Chondrocyte (in vitro differentiated cells): ENCODE data around the gene KREMEN1. TPM values are rescaled to one million over a fixed set of nuclear protein-coding genes. Genes with fewer than 3 reads are reported as not detected.

Experiments used
- DNase-seq: peaks from one replicate; pipeline ENCODE4 v3.0.0; 2021; ENCODE audit warnings: mixed read lengths, low spot score
- H3K27ac Mint-ChIP-seq: one replicate; pipeline ENCODE4 v1.8.0; 2021; ENCODE audit warnings: mild to moderate bottlenecking, moderate library complexity, mixed read lengths; ENCODE audit not compliant: unreplicated experiment
- H3K27me3 Mint-ChIP-seq: 2 replicates; pipeline ENCODE4 v1.8.0; 2021; ENCODE audit warnings: low read depth, mixed read lengths
- H3K36me3 Mint-ChIP-seq: 2 replicates; pipeline ENCODE4 v1.8.0; 2021; ENCODE audit warnings: low read depth, mixed read lengths
- H3K4me1 Mint-ChIP-seq: 2 replicates; pipeline ENCODE4 v1.8.0; 2021; ENCODE audit warnings: low read depth, mild to moderate bottlenecking, mixed read lengths
- H3K4me3 Mint-ChIP-seq: one replicate; pipeline ENCODE4 v1.8.0; 2021; ENCODE audit warnings: mild to moderate bottlenecking, moderate library complexity, mixed read lengths; ENCODE audit not compliant: unreplicated experiment
- H3K9me3 Mint-ChIP-seq: 2 replicates; pipeline ENCODE4 v1.8.0; 2021; ENCODE audit warnings: low read depth, mixed read lengths
- total RNA-seq: library from RNA; stranded (reverse); gene quantifications from 3 replicates; pipeline ENCODE4 v1.2.1, GENCODE V29; 2021
- TF ChIP-seq, protein P1 (sequence below): fragments of 200-600 bp; sonication (generic); IDR thresholded peaks from 2 replicates; pipeline ENCODE4 v1.5.0; 2021; ENCODE audit warnings: antibody characterized with exemption, mild to moderate bottlenecking, moderate library complexity

The KREMEN1 gene
- total RNA-seq, 1 donor from 2014 or later, result 7.3 TPM

DNA sequence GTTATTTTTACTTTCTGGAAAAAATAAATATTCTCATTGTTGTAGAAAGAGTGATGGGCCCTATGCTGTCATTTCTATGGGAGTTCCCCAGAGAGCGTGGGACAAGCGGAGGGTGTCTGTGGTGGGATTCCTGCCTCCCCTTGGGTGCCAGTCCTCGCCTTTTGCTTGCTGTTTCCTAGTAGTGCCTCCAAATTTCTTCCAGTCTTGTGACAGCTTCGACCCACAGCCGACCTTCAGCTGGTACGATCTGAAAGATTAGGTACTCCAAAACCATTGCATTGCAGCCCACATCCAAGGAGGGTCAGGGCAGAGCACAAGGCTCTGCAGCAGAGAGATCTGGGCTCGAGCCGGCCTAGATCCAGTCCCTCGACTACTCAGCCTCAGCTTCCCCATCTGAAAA lies 73.9 kb downstream of the KREMEN1 start:
- no peak overlapping the region for H3K27ac Mint-ChIP-seq
- peaks cover 2% of the 10 kb centered on the region for H3K27me3 Mint-ChIP-seq
- no peaks in the 10 kb centered on the region for H3K9me3 Mint-ChIP-seq
- H3K36me3 Mint-ChIP-seq, result no peaks in the 10 kb centered on the region
- H3K4me1 Mint-ChIP-seq, result peaks cover 8% of the 10 kb centered on the region
- no peak overlapping the region for H3K4me3 Mint-ChIP-seq
- no peak for DNase-seq
- TF ChIP-seq, protein P1, sequence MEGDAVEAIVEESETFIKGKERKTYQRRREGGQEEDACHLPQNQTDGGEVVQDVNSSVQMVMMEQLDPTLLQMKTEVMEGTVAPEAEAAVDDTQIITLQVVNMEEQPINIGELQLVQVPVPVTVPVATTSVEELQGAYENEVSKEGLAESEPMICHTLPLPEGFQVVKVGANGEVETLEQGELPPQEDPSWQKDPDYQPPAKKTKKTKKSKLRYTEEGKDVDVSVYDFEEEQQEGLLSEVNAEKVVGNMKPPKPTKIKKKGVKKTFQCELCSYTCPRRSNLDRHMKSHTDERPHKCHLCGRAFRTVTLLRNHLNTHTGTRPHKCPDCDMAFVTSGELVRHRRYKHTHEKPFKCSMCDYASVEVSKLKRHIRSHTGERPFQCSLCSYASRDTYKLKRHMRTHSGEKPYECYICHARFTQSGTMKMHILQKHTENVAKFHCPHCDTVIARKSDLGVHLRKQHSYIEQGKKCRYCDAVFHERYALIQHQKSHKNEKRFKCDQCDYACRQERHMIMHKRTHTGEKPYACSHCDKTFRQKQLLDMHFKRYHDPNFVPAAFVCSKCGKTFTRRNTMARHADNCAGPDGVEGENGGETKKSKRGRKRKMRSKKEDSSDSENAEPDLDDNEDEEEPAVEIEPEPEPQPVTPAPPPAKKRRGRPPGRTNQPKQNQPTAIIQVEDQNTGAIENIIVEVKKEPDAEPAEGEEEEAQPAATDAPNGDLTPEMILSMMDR, result no peak

DNA sequence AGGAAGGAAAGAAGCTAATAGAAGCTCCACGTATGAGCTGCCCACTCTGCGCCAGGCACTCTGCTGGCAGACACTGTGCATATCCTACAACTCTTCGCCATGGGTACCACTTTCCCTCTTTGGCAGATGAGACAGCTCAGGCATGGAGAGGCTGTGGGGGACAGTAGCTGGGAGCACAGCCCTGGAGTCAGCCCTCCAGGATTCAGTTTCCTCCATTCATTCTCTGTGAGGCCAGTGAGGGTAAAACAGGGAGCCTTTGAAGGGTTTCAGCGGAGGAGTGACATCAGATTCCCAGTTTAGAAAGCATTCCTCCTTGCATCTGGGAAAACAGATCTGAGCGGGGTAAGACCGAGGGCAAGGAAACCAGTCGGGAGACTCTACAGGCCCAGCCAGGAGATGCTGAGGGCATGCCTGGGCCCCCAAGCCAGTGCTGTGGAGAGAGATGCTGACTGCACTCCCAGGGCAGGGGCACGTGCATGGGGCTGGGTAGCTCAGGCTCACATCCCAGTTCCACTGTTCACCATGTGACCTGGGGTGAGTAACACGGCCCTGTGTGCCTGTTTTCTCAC lies 74.6 kb downstream of the KREMEN1 start:
- H3K4me1 Mint-ChIP-seq, result peaks cover 8% of the 10 kb centered on the region
- peaks cover 2% of the 10 kb centered on the region for H3K27me3 Mint-ChIP-seq
- no peak overlapping the region for H3K27ac Mint-ChIP-seq

DNA sequence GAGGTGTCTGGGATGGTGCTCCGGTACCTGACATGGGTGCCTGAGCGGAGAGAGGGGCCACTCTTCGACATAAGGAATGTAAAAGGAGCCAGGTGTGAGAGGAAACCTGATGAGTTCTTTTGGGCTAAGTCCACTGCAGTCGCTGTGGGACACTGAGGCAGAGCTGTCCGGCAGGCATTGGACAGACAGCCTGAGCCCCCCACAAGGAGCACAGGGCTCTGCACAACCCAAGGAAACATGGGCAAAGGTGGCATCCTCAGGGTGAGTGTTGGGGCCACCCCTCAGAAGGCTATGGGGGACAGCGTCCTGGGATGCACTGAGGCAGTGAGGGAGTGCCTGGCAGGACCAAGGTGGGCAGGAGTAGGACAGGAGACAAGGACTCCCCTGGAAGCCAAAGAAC lies 75.2 kb downstream of the KREMEN1 start:
- no peak overlapping the region for H3K27ac Mint-ChIP-seq
- H3K4me1 Mint-ChIP-seq, result peaks cover 8% of the 10 kb centered on the region
- H3K4me3 Mint-ChIP-seq, result no peak overlapping the region
- no peaks in the 10 kb centered on the region for H3K36me3 Mint-ChIP-seq
- no peak for DNase-seq
- no peaks in the 10 kb centered on the region for H3K9me3 Mint-ChIP-seq
- peaks cover 2% of the 10 kb centered on the region for H3K27me3 Mint-ChIP-seq
- TF ChIP-seq, protein P1, result no peak

More for the DNA sequence above, 74.6 kb downstream of the KREMEN1 start:
- no peak for DNase-seq
- TF ChIP-seq, protein P1, result no peak
- no peaks in the 10 kb centered on the region for H3K9me3 Mint-ChIP-seq
- H3K4me3 Mint-ChIP-seq, result no peak overlapping the region
- H3K36me3 Mint-ChIP-seq, result no peaks in the 10 kb centered on the region

DNA sequence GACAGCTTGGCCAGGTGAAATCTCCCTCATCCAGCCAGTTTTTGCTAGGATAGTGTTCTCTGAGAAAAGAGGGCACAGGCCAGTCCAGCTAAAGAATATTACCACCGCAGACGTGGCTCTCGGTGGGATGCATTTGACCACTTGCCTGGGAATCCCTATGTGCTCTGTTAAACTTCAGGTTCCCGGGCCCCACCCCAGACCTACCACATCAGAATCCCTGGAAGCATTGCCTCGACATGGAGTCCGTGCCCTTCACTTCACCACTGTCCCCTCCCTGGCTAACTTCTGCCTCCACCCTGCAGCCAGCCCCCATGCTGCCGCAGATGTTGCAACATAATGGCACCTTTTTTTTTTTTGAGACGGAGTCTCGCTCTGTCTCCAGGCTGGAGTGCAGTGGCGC lies 76.0 kb downstream of the KREMEN1 start:
- Mint-ChIP-seq H3K4me1 (peaks cover 8% of the 10 kb centered on the region), H3K9me3 (no peaks in the 10 kb centered on the region), H3K27ac (no peak overlapping the region), H3K4me3 (no peak overlapping the region), H3K36me3 (no peaks in the 10 kb centered on the region), H3K27me3 (peaks cover 2% of the 10 kb centered on the region)
- DNase-seq, result no peak
- TF ChIP-seq, protein P1, result no peak

DNA sequence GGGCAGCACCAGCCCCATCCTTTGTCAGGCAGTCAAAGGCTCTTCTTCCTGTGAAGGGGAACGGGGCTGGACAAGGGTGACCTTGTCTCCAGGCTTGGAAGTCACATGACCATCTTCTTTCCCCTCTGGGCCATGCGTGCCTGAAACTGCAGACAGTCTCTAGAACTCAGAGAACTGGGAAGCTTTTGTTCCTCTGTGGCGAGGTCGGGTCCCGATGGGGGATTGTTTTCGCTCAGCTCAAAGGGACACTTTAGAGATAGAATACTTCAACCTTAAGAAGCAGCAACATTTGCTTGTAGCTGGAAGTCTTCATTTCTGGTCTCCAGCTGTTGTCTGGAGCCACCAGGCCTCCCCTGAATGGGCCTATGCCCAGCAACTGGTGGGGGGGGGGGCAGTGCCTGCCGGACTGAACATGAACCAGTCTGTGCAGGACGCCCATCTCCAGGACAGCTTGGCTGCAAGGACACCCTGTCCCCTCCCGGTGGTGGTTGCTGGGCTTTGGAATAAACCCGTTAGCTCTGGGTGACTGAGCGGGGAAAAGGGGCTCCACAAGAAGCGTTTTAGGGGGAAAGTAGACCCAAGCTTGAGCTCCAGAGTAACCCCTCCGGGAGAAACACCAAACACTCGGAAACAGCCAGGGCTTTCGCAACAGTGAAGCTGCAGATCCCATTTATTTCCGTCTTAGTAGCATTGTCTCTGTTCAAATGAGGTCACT lies 77.2 kb downstream of the KREMEN1 start:
- no peak overlapping the region for H3K4me3 Mint-ChIP-seq
- H3K27me3 Mint-ChIP-seq, result peaks cover 3% of the 10 kb centered on the region
- H3K36me3 Mint-ChIP-seq, result no peaks in the 10 kb centered on the region
- TF ChIP-seq, protein P1, result no peak
- no peaks in the 10 kb centered on the region for H3K9me3 Mint-ChIP-seq
- peaks cover 15% of the 10 kb centered on the region for H3K4me1 Mint-ChIP-seq
- no peak for DNase-seq
- no peak overlapping the region for H3K27ac Mint-ChIP-seq
